HuH-7 (cell line): Measurements from ENCODE around the gene CDK4.
A peak's percentile ranks its signal among the peaks of the same experiment; 100 is the strongest.

Experiments used
- DNase-seq: peaks from one replicate; pipeline ENCODE4 v3.0.0; 2011; ENCODE audit warnings: low spot score

CDK4 gene

DNA sequence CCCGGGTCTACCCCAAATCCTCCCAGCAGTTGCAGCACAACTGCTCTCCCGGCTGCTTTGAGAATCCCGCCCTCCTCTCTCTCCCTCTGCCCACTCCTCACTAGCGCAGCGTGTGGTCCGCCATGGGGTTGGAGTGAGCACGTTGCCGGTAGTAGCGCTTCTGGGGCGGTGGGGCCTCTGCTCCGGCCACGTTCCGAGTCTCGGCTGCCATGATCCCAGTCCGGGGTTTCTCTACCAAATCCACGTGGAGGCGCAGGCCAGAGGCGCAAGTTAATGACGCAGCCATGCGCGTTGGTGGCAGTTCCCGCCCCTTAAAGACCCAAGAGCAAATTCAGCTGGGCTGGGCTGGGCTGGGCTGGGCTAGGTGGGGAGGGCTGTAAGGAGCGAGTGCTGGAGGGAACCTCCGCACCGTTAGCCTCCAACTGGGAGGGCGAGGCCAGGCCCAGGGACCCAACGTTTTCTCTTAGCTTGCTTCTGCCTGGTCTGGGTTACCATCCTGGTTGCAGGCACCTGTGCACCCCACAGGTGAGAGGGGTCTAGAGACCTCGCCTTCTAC is 19.8 kb upstream of the CDK4 start, which contains the start of gene METTL1:
METTL1 (minus strand) TSS at position 233 of the 556 bp plus-strand sequence; CDS start at position 211, 22 bp downstream.
- peak; percentile 96 for DNase-seq

DNA sequence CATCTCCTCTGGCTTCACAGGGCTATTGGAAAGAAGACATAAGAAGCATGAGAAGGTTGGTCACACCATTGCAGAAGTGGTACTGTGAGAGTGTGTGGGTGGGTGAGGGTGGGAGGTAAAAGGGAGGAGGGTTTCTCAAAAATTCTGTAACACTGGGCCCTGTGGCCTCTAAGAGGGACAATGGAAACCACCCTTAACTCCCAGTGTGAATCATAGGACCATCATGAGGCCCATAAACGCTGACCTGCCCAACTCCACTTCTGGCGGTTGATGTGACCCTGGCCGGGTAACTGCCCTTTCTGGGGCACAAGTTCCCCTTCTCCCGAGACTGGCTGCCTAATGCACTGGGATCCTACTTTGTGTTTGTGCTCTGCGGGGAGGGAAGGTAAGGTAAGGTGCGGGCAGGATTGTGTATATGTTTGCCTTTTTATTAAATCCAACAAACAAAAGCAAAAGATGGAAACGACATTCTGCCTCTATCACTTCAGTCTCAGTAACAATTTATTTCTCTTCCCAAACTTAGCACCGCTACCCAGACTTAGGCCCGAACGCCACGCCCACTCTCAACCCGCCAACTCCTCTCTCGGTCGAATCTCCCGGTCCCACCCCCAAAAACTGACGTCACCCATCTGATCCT is 19.2 kb upstream of the CDK4 start:
- DNase-seq = peak; percentile 97

DNA sequence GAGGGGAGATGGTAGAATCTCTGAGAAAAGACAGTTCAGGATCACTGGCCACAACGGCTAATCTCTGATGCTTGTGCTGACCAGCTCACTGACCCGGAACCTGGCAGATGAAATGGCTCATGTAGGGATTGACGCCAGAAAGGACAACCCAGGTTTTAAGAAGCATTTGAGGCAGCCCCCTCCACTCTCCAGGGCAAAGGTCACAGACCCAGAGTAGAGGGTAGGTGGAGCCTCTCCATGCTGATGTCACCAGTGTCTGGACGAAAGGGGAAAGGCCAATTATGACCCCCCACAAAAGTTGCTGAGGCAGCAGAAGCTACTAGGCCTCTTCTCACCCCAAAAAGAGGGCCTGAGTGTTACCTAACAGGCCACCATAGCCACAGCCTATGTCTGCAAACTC is 18.6 kb upstream of the CDK4 start:
- no peak for DNase-seq

DNA sequence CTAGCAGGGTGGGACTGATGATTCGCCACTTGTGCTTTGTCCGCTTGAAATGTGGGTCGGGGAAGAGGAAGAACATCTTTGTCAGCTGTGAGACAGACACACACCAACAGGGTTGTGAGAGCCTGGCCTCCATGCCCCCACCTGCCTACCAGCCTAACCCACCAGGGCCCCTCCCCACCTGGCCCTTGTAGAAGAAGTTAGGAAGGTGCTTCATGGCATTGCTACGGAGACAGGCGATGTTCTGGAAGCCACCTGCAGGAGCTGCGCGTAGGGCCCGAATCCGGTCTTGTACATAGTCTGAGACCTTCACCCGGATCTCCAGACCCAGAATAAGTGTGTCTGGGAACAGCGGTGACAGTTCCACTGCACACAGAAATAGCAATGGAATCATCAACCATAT is 17.5 kb upstream of the CDK4 start:
- DNase-seq = no peak

DNA sequence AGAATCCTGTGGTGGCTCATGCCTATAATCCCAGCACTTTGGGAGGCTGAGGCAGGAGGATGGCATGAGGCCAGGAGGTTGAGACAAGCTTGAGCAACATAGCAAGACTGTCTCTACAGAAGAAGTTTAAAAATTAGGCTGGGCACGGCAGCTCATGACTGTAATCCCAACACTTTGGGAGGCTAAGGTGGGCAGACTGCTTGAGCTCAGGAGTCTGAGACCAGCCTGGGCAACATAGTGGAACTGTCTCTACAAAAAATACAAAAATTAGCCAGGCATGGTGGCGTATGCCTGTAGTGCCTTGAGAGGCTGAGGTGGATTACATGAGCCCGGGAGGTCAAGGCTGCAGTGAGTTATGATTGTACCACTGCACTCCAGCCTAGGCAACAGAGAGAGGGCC is 15.8 kb upstream of the CDK4 start:
- DNase-seq = no peak

DNA sequence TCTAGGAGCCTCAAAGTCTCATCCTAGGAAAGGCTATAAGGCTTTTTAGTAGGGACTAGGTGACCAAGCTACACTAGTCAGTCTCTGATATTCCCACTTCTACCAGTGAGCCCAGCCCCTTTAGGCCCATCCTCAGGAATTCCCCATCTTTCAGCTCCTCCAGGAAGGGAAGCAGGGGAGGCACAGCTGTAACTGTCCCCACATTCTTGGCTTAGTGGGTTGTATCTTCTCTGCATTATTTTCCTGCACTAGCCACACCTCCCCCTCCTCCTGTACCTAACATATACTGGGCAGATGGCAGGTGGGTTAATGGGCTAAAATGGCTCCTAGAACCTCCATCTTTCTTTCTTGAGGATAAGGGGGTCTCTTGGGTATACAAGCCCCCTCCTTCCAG is 15.2 kb upstream of the CDK4 start:
- no peak for DNase-seq

DNA sequence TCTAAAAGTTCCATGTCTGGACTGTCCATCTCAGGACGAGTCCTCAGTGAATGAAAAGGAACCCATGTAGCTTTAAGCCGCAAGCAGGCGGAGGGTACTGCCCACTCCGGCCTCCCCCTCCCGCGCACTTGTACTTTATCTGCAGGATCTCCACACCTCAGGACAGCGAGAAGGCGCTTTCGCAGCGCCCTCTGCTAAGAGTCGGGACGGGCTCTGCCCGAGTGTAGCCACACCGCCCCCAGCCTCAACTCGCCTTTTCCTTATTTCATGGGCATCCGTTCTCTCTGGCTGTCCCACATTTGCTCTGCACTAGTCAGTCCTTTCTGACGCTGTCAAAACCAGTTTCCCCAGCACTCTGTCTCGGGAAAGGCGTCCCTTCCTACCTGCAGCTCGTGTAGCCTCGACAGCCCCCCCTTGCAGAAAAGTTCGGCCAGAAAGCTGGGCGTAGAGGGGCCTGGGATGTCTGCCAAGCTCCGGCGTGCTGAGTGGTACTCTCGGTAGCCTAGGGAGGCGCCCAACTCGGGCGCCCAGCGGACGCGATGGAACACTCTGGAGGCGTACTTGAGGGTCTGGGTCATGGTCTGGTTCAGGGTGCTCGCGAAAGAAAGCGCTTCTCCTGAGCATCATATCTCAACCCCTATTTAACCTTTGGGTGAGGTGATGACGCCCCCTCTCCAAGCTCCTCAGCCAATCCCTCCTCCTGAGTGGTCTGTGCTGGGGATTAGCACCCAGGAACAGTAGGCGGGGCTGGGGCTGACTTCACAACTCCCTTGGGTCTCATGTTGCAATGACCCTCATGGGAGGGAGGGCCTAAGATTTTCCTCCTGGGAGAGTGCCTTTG is 14.6 kb upstream of the CDK4 start, which contains the start of gene CYP27B1:
CYP27B1 (minus strand) TSS at position 615 of the 841 bp plus-strand sequence; CDS start at position 578, 37 bp downstream.
- no peak for DNase-seq

DNA sequence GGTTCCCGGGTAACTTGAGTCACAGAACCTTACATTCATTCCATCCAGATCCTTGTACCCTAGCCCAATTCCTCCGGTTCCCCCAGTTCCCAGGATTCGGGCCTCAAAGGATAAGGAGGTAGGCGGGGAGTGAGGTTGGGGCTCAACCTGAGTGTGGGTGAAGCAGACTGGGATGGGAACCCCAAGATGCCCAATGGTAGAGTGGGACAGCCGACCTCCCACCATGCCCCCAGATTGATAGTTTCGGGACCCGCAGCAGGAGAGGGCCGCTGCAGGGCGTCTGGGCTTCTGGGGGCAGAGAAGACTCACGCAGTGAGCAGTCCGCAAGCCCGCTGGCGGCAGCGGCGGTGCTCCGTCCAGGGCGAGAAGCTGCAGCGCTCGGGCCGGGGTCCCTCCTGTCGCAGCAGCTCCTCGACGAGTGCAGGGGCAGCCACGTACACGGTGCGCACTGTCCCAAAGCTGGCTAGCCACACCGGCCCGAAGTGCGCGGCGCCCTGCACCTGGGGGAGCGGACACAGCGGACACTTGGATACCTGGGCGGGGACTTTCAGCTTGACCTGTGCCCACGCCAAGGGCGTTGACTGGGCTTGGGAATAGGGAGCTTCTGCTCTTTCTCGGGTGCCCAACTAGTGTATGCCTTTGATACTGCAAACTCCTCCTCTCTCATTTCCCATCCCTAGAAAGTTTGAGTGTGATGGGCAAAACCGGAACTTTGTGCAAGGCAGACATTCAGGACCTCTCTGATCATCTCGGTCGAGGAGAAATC is 13.8 kb upstream of the CDK4 start:
- no peak for DNase-seq

DNA sequence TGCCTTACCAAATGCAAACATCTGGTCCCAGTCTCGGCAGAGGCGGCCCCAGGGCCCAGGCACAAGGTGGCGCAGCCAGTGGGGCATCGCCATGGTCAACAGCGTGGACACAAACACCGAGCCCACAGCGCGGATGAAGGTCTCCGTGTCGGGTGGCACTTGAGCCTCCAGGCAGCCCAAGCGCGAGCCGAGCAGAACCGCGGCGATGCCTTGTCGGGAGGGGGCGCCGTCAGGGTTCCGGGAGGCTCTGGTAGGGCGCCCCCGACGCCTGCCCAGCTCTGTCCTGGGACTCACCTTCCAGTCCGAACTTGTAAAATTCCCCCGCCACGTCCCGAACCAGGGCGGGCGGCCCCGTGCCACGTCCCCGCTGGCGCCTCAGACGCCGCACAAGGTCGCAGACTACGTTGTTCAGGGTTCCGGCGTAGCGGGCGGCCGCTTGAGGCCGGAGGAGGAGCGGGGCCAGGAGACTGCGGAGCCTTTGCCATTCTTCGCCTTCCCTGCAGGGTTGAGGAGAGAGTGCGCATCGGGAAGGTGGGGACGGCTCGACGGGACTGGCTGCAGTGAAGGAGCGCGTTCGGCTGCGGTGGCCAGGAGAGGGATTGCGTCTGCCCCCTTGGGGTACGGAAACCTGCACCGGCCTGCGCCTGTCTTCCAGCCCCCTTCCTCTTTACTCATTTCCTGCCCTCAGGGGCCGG is 13.0 kb upstream of the CDK4 start:
- peak; percentile 69 for DNase-seq

DNA sequence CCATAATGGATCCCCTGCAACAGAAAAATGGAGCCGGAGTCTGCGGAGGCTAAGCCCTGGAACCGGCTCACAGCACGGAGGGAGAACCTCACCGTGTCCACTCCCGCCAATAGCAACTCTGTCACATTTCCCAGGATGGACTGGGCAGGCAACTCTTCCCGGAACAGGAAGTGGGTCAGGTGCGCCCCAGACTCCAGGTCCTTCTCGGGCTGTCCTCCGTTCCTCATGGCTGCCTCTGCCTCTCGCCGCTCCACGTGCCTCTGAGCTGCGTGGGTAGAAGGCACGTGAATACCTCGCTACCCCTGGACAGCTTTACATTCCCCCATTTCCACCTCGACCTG is 12.5 kb upstream of the CDK4 start:
- no peak for DNase-seq

DNA sequence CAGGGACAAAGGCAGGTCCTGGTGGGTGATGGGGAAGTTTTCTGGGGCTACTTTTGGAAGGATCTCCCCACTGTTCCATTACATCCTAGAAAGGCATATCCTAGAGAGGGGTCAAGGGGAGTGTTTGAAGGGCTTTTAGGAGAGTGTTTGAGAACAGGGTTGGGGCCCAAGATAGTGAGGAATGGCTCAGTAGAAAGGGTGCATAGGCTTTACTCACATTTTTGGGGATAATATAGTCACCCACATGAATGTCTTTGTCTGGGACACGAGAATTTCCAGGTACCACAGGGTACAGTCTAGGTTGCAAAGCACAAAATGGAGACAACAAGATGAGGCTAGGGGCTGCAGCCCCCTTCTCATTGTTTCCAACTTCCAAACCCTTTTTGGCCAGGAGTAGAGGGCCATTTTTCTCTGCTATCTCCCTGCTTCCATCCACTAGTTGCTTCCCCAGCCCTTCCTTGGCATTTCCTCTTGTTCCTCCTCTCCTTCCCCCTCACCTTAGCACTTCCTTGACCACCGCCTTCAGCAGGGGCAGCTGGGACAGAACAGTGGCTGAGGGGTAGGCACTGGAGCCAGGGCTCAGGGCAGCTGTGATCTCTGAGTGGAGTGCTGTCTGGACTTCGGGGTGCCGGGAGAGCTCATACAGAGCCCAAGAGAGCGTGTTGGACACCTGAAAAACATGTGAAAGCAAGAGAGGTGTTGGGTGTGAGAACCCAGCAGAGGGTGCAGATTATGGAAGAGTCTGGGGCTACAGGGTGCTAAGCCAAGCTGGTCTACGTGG is 12.0 kb upstream of the CDK4 start:
- DNase-seq = no peak

DNA sequence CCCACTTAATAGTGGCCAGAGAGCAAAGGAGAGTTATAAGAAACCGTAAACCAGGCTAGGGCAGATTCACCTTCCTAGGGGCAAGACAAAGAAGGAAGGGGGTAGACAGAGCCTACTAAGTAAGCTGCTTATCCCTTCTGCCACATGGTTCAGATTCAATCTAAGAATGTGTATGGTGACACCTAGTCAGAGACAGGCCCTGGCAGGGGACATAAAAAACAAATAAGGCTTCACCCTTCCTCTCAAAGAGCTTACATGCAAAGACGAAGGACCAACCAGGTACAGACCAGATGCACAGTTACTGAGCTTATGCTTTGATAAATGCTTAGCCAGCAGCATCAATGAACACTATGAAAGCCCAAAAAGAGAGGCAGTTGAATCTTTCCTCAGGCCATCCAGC is 10.4 kb upstream of the CDK4 start:
- no peak for DNase-seq

DNA sequence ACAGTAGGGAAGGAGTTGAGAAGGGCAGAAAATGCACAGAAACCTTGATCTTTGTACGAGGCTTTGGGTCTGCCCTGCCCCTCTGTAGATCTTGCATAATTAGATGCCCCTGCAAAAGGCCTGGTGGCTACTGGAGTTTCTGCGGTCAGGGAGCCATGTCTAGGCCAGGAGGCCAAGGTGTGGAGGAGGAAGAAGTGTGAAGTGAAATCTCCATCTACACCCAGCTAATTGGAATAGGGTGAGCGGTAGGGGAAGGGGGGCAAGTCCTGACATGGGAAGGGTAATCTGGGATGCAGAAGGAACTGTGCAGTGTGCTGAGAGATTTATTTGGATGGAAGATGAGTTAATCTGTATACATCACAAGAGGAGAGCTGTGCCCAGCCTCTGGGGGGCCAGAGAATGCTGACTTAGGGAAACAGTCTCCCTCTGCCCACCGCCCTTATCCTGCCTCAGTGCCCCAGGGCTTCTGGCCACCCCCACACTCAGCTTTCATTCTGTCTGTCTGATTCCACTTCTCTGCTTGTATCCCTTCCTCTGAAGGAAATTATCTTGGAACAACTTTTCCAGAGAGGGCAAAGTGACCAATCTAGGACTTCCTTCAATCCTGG is 9.4 kb upstream of the CDK4 start:
- no peak for DNase-seq

DNA sequence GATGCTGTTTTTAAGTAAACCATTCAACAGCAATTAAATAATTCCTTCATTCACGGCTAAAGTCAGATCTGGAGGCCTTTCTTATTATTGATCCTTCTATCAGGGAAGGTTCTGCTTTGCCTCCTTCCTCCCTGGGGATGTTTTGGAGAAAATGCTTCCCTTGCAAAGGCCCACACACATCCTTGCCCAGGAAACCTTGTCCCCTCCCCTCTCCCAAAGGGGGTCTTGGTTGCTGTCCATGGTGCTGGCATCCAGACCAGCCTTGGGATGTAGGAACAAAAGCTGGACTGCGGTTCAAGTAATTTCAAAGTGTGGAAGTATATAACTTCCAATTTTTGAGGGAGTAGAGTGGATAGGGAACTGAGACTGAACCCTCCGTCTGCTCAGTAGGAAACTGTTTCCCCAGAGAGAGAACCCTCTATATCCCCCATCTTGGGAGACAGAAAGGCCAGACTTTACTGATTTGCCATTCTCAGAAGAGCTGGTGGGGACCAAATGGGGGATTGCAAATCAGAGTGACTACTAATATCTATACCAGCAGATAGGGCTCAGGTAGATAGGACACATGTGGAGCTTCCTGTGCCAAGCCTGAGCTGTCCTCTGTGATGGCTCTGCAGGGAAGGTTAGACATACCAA is 8.4 kb upstream of the CDK4 start:
- no peak for DNase-seq

DNA sequence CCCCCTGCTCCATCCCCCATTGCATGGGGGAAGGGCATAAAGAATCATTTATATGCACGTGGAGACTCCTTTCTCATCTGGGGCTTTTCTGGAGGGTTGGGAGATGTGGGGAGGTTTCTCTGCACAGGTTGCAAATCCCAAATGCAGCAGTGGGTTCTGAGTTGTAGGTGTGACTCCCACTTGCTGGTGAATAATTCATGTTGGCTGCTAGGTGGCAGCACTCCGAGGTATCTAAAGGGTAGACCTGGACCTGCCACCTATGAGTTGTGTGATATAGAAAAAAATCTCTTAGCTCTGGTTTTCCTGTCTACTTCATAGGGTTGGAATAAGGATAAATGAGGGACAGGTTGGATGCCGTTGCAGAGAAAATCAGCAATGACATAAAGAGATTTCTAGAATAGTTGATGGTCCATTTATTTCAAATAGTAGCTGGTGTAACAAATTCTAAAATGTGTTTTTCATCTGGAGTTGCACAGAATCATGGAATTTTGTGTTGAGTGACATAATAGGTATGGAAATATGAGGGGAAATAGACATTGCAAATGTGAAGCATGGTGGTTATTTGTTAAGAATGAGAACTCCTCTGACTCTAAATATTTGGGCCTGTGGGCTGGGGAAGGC is 7.4 kb upstream of the CDK4 start:
- DNase-seq = peak; percentile 82

DNA sequence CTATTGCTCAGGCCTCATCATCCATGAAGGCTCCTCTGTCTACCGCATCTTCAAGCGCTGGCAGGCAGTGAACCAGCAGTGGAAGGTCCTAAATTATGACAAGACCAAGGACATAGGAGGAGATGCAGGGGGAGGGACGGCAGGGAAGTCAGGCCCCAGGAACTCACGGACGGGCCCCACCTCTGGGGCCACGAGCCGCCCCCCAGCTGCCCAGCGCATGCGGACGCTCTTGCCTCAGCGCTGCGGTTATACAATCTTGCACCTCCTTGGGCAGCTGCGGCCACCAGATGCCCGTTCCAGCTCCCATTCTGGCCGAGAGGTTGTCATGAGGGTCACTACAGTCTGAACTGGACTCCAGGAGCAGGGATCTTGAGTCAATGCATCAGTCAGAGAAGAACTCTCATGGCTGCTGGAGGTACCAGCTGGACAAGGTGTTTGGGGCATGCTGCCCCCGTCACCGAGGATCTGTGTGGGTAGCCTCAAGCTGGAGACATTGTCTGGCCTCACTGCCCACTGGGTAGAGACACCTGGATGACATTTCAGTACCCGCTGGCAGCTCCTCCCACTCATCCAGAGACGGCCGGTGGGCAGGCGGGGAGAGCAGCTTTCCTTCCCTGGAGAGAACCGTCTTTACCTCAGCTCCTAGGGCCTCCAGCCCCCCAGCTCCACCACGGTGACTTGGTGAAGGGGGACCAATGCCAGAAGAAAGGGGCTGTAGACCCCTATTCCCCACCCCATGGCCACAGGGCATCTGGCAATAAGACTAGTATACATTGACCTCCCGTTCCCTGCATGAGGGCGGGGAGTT is 6.6 kb upstream of the CDK4 start:
- no peak for DNase-seq

DNA sequence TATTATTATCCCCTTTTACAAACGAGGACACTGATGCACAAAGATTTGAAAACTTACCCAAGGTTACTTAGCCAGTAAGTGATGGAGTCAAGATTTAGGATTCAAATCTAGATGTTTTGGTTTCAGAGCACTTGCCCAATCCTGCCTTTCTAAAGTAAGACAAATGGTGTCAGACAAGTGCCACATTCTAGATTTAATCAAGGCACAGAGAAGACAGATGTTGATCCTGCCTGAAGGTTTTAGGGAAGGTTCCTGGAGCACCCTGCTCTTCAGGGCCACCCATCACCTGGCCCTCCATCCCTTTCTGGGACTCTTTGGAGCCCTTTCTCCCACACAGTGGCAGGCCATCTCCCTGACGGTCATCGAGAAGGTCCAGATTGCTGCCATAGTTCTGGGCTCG is 5.7 kb upstream of the CDK4 start:
- no peak for DNase-seq

DNA sequence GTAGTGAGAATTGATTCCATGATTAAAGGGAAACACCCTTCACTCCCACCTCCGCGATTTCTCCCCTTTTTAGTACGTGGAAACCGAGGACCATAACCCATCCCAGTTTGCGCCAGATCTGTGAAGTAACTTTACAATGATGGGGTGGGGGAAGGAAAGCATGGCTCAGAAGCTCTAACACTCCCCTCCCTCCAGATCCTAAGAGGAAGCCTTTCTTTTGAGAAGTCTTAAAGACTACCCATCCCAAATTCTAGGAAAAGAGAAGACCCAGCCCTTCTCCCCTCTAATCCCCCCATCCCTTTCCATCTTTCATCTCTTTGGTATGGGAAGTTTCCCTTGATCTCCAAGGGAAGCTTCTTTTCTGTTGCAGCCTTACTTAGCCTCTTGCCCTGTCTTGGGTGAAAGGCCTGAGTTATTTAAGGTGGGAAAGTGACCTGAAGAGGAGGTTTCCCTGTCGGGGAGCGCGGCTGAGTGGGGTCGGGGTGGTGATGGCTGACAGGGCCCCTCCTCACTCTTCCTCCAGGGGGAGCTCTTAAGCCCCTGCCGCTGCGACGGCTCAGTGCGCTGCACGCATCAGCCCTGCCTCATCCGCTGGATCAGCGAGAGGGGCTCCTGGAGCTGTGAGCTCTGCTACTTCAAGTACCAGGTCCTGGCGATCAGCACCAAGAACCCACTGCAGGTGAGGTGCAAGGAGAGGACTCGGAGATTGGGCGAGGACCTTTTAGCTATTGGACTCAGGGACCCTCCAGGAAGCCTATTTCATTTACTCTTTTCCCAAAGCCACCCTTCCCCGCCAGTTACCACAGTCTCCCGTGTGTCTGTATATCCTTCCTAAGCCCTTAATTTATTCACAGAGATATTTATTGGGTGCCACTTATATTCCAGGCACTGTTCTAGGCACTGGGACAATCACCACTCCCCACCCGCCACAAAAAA is 4.6 kb upstream of the CDK4 start:
- DNase-seq = peak; percentile 97
